Activated CD4-positive, alpha-beta T cell treated with anti-CD3 and anti-CD28 coated beads for 24 hours (primary cell): Measurements from ENCODE around the gene ADAMTS13.

Experiments
- DNase-seq, 2 donors: peaks; one replicate each; pipeline ENCODE4 v3.0.0-alpha.2; 2020; ENCODE audit warnings: low read depth in 2 of 2

ADAMTS13 gene

DNA sequence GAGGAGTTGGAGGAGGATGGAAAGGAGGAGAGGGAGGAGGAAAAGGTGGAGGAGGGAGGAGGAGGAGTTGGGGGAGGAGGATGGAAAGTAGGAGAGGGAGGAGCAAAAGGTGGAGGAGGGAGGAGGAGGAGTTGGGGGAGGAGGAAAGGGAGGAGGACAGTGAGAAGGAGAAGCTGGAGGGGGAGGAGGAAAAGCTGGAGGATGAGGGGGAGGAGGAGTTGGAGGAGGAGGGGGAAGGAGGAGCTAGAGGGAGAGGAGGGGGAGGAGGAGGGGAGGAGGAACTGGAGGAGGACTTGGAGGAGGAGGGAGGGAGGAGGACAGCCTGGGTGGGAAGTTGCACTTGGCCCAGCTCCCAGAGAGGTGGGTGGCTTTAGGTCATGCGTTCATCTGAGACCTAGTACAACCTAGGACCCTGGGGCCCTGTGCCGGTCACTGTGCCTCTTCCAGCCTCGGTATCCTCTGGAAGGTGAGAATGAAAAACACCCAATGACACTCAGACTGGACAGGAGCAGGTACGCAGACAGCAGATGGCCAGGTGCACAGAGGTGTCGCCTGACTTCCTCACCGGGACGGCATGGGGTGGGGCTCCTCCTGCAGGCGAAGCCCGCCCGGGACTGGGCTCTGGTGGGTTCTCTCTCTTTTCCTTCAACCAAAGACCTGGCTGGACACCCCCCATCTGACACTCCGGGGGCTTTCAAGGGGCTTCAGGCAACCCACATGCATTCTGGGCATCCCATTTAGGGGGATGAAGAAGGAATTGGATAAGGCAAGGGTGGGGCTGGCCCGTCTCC lies 68.9 kb downstream of the ADAMTS13 start:
- DNase-seq, result no peak

- no peak for DNase-seq
These were observed 69.4 kb downstream of the ADAMTS13 start for GRCh38 chr9:133491656-133491925.

- DNase-seq, result no peak
These were observed 70.2 kb downstream of the ADAMTS13 start for GRCh38 chr9:133492061-133493021.

- DNase-seq, result no peak
These were observed 71.3 kb downstream of the ADAMTS13 start for GRCh38 chr9:133493428-133493827.

DNA sequence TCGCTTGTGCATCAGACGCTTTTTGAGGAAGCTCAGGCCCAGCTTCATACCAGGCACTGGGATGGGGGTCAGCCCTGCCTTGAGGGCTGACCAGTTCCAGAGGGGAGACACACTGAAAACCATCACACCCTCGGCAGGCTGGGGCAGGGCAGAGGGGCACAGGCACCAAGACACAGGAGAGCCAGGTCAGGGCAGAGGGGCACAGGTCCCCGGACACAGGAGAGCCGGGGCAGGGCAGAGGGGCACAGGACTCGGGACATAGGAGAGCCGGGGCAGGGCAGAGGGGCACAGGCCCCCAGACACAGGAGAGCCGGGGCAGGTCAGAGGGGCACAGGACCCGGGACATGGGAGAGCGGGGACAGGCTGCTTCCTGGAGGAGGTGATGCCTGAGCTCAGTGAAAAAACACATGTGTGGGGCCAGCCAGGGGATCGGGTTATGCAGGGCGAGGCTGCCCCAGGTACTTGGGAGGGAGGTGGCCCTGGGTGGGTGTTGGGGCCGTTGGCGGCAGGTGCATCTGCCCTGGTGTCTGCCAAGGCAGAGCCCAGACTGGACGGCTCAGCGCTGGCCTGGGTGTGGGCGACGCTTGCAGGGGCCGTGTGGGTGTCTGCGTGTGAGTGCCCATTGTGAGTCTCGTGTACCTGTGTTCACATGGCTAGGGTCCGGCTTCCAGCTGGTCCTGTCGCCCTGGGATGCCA lies 71.8 kb downstream of the ADAMTS13 start:
- DNase-seq, result no peak

- no peak for DNase-seq
These were observed 72.6 kb downstream of the ADAMTS13 start for GRCh38 chr9:133494636-133495326.

DNA sequence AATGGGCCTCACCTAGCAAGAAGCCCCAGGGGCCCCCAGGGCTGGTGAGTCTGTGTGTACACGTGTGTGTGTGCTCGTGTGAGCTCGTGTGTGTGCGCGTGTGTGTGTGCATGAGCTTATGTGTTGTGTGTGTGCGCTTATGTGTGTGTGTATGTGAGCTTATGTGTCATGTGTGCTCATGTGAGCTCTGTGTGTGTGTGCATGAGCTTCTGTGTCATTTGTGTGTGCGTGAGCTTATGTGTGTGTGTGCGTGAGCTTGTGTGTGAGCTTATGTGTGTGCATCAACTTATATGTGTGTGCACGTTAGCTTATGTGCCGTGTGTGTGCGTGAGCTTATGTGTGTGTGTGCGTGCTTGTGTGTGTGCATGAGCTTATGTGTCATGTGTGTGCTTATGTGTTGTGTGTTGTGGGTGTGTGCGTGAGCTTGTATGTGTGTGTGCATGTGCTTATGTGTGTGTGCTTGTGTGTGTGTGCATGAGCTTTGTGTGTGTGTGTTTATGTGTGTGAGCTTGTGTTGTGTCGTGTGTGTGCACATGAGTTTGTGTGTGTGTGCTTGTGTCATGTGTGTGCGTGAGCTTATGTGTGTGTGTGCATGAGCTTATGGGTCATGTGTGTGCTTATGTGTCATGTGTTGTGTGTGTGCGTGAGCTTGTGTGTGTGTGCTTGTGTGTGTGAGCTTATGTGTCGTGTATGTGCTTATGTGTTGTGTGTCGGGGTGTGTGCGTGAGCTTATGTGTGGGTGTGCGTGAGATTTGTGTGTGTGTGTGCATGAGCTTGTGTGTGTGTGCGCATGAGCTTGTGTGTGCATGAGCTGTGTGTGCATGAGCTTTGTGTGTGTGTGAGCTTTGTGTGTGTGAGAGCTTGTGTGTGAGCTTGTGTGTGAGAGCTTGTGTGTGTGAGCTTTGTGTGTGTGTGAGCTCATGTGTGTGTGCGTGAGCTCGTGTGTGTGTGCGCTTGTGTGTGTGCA lies 73.4 kb downstream of the ADAMTS13 start:
- DNase-seq, result no peak

GRCh38 chr9:133496861-133497842 lies 75.0 kb downstream of the ADAMTS13 start:
- no peak for DNase-seq

- DNase-seq, result no peak
These were observed 77.1 kb downstream of the ADAMTS13 start for GRCh38 chr9:133499132-133499891.

DNA sequence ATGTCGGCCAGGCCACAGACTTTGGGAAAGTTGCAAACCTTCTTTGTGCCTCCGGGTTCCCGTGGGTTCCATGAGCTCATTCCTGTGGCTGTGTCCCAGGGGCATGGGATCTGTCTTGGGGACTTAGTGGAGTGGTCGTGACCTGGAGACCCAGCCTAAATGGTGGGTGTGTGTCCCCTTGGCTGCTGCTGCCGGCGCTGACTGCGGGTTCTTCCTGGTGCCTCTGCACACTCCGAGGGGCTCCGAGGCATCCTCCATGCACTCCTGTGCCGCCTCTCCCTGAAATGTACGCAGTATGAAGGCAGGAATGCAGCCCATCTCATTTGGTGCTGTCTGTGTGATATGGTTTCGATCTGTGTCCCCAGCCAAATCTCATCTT lies 77.7 kb downstream of the ADAMTS13 start:
- DNase-seq, result no peak

GRCh38 chr9:133502112-133502511 lies 79.9 kb downstream of the ADAMTS13 start:
- DNase-seq, result no peak

DNA sequence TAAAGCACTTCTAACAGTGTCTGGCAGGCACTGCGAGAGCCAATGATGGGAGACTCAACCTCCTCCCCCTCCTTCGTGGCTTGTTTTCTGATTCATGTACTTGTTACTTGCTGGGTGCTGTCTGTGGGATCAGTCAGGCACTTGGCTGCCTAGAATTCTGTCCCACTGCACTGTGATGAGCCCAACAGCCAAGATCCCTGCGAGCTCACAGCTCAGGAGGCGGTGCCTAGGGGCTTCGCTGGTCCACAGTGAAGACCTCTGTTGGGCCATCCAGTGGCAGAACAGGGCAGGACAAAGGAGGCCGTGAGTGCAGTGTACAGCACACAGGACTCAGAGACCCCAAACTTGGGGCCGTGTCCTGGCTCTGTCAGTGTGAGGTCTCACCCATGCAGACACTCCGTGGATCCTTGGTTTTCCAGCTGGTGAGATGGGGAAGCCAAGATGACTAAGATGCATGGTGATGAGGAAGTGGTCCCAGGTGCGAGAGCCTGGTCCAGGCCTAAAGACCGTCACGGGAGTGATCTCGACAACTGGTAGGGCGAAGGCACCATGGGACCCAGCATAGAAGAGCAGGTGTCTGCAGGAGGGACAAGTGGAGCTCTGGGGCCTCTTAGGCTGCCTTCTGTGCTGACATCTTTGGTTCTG lies 83.1 kb downstream of the ADAMTS13 start:
- DNase-seq, result no peak

DNA sequence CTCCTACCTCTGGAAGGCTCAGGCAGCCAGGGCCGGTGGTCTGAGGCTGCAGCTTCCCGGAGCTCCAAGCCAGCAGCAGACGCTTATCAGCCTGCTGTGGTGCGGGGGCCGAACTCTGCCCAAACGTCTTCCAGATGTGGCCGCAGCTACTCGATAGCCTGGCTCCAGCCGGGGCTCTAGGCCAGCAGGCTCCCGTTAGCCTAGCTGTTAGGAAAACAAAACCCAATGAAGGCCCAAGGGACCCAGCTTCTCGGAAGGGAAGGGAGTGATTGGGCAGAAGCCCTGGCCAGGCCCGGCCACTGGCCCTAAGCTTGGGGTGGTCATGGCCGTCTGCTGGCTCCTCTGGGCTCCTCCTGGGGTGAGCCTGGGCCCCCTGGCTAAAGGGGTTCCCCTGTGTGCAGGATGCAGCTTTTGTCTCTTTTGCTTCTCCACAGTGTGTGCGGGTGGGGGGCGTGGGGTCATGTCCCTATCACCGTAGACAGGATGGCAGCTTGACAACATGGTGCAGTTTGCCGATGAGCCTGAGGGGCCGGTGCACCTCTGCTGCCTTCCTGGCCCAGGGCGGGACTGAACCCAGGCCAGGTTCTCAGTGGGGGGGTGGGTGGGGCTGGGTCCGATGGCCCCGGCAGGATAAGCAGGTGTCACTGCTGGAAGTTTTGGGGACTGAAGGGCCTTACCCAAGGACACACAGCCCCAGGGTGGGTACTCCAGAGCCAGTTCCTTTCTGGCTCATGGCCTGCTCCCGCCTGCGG lies 83.9 kb downstream of the ADAMTS13 start:
- no peak for DNase-seq

DNA sequence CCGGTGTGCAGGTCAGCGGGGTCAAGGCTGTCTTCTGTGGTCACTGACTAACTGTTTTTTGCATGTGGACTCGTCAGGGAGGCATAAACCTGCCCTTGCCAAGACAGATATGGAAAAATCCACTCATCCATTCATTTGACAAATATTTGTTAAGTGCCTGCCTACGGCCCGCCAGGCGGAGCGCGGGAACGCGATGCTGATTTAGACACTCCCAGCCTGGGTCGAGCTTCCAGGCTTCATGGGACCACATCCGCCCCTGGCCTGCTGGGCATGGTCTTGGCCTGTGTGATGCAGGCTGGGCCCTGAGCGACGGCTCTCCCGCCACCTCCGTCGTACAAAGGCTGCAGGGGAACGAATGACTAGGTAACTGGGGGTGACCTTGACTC lies 84.5 kb downstream of the ADAMTS13 start:
- DNase-seq, result no peak

- DNase-seq, result no peak
These were observed 85.2 kb downstream of the ADAMTS13 start for GRCh38 chr9:133507246-133507965.

- DNase-seq, result no peak
These were observed 85.9 kb downstream of the ADAMTS13 start for GRCh38 chr9:133508046-133508445.
